AG09319 (cell line): ENCODE results near the gene AAMP.

Source experiments
- DNase-seq: peaks from one replicate; pipeline ENCODE4 v3.0.0-alpha.2; 2010; ENCODE audit warnings: low read depth; ENCODE audit errors: extremely low read depth
- CTCF ChIP-seq: IDR thresholded peaks from 2 replicates; pipeline ENCODE4 v1.5.1; 2011; ENCODE audit warnings: low read depth, mild to moderate bottlenecking, inconsistent platforms, low read length, moderate library complexity

Gene AAMP

GRCh38 chr2:218300141-218300540 lies 30.2 kb upstream of the AAMP start:
- no peak for TF ChIP-seq CTCF
- DNase-seq, result no peak

- no peak for DNase-seq
- TF ChIP-seq CTCF, result no peak
These were observed 28.5 kb upstream of the AAMP start for GRCh38 chr2:218298314-218298875.

- DNase-seq, result no peak
- TF ChIP-seq CTCF, result no peak
These were observed 26.9 kb upstream of the AAMP start for GRCh38 chr2:218296847-218297246.

- no peak for DNase-seq
- no peak for TF ChIP-seq CTCF
These were observed 26.3 kb upstream of the AAMP start for GRCh38 chr2:218296200-218296599.

- no peak for TF ChIP-seq CTCF
- DNase-seq, result no peak
These were observed 25.1 kb upstream of the AAMP start for GRCh38 chr2:218295029-218295428.

GRCh38 chr2:218294430-218295022 lies 24.6 kb upstream of the AAMP start:
- DNase-seq, result no peak
- TF ChIP-seq CTCF, result no peak

GRCh38 chr2:218293715-218294429 lies 23.9 kb upstream of the AAMP start:
- no peak for DNase-seq

More at GRCh38 chr2:218293715-218294429, 23.9 kb upstream of the AAMP start:
- no peak for TF ChIP-seq CTCF
